ENCODE data around the gene RFX2. TPM values are rescaled to one million over a fixed set of nuclear protein-coding genes. Genes with fewer than 3 reads are reported as not detected.
"Not testable (repeated sequence)": the region's sequence is repeated elsewhere in the genome, so short reads cannot be mapped to it uniquely, and the experiment has no call there.

Gene RFX2
- total RNA-seq, 1 donor from 2014 or later, result 3.2 TPM

- Mint-ChIP-seq H3K4me3 (ENCODE audit: unreplicated experiment) (no peak overlapping the region), H3K27ac (ENCODE audit: unreplicated experiment) (peak overlapping the region; percentile 30), H3K9me3 (ENCODE audit: unreplicated experiment) (no peaks in the 10 kb centered on the region), H3K36me3 (ENCODE audit: low read depth, unreplicated experiment) (peaks cover 3% of the 10 kb centered on the region), H3K27me3 (ENCODE audit: low read depth, unreplicated experiment) (no peaks in the 10 kb centered on the region), H3K4me1 (ENCODE audit: low read depth, unreplicated experiment) (peaks cover 23% of the 10 kb centered on the region)
- Histone ChIP-seq H3K4me3 (ENCODE audit: insufficient read depth, low read depth, low read length) (no peak overlapping the region), H3K27me3 (ENCODE audit: insufficient read depth, low read length) (no peaks in the 10 kb centered on the region), H3K4me2 (ENCODE audit: low read length) (peak overlapping the region; percentile 53), H3K4me1 (ENCODE audit: insufficient read depth, low read length) (peaks cover 17% of the 10 kb centered on the region), H3K79me2 (ENCODE audit: insufficient read depth, low read length) (peaks cover 98% of the 10 kb centered on the region), H4K20me1 (ENCODE audit: insufficient read depth, low read length) (peaks cover 96% of the 10 kb centered on the region), H3K9me3 (ENCODE audit: insufficient read depth, low read depth, low read length) (no peaks in the 10 kb centered on the region), H3K36me3 (ENCODE audit: insufficient read depth, low read length) (no peaks in the 10 kb centered on the region), H3K9ac (ENCODE audit: low read length) (peak overlapping the region; percentile 30), H3K27ac (ENCODE audit: low read depth, low read length) (no peak overlapping the region), H2AFZ (ENCODE audit: low read depth, low read length) (no peak overlapping the region)
- TF ChIP-seq, protein P1, sequence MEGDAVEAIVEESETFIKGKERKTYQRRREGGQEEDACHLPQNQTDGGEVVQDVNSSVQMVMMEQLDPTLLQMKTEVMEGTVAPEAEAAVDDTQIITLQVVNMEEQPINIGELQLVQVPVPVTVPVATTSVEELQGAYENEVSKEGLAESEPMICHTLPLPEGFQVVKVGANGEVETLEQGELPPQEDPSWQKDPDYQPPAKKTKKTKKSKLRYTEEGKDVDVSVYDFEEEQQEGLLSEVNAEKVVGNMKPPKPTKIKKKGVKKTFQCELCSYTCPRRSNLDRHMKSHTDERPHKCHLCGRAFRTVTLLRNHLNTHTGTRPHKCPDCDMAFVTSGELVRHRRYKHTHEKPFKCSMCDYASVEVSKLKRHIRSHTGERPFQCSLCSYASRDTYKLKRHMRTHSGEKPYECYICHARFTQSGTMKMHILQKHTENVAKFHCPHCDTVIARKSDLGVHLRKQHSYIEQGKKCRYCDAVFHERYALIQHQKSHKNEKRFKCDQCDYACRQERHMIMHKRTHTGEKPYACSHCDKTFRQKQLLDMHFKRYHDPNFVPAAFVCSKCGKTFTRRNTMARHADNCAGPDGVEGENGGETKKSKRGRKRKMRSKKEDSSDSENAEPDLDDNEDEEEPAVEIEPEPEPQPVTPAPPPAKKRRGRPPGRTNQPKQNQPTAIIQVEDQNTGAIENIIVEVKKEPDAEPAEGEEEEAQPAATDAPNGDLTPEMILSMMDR (IDR thresholded peaks at IDR 0.05; ENCODE audit: insufficient read depth, low read depth, low read length), result no peak
- DNase-seq (ENCODE audit: low read depth) (no peak), FAIRE-seq (no peak)
Measured at GRCh38 chr19:5961969-5962945, 148.0 kb downstream of the RFX2 start.

DNA sequence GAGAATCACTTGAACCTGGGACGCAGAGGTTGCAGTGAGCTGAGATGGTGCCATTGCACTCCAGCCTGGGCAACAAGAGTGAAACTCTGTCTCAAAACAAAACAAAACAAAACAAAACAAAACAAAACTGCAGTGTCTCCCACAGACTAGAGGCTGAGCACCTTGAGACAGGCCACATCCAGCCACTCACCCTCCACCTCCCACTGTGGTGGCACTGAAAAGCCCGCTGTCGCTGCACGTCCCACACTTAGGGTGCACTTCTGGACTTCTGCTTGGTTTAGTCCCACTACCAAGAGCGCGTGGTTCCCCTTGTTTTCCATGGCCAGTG, 148.7 kb downstream of the RFX2 start:
- peaks cover 98% of the 10 kb centered on the region for H3K79me2 ChIP-seq (ENCODE audit: insufficient read depth, low read length)
- not testable (repeated sequence) for H3K27ac Mint-ChIP-seq (ENCODE audit: unreplicated experiment); FAIRE-seq; H3K27ac ChIP-seq (ENCODE audit: low read depth, low read length); H2AFZ ChIP-seq (ENCODE audit: low read depth, low read length); H3K9me3 Mint-ChIP-seq (ENCODE audit: unreplicated experiment); DNase-seq (ENCODE audit: low read depth); H3K4me3 ChIP-seq (ENCODE audit: insufficient read depth, low read depth, low read length); H3K9me3 ChIP-seq (ENCODE audit: insufficient read depth, low read depth, low read length); H3K4me3 Mint-ChIP-seq (ENCODE audit: unreplicated experiment); H3K27me3 Mint-ChIP-seq (ENCODE audit: low read depth, unreplicated experiment); H3K27me3 ChIP-seq (ENCODE audit: insufficient read depth, low read length); H3K36me3 Mint-ChIP-seq (ENCODE audit: low read depth, unreplicated experiment); H3K36me3 ChIP-seq (ENCODE audit: insufficient read depth, low read length)
- H4K20me1 ChIP-seq (ENCODE audit: insufficient read depth, low read length), result peaks cover 96% of the 10 kb centered on the region
- H3K9ac ChIP-seq (ENCODE audit: low read length), result peak overlapping the region; percentile 30
- H3K4me1 ChIP-seq (ENCODE audit: insufficient read depth, low read length), result peaks cover 21% of the 10 kb centered on the region
- peak overlapping the region; percentile 53 for H3K4me2 ChIP-seq (ENCODE audit: low read length)
- H3K4me1 Mint-ChIP-seq (ENCODE audit: low read depth, unreplicated experiment), result peaks cover 25% of the 10 kb centered on the region

DNA sequence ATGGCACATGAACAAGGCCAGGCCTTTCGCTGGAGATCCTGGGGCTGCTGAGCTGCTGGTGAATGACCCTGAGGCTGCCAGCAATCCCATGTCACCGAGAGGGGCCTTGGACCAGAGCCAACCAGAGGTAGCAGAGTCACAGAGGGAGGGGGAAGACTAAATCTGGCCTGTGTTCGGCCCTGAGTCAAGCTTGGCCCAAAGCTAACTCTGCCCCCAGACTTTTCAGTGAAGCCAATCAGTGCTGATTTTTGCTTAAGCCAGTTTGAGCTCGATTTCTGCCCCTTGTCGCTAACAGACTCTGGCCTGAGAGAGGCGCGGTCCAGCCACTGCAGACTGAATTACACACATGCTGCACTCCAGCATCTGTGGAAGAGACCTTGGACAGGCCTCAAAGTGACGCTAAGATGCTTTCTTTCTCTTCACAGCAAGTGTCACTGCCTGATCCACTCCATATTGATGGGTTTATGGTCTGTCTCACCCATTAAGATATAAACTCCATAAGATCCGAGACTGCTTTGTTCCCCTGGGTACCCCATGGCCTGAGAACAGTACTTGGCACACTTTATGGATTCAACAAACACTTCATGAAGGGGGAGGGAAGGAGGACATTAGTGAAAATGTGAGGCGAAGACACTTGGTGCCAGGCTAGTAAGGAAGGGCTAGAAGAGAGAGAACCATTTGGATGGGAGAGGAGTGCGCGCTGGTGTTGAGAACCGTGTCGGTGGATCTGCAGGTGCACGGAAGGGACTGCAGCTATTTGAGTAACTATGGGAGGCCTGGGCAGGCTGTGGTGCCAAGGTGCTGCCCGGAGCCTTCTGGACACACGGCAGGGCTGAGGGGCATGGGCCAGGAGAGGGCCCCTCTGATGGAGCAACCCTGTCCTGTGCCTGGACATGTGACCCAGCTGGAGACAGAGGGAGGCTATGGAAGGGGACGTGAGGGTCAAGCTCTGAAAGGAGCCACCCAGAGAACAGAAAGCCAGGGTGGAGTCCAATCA, 150.0 kb downstream of the RFX2 start:
- Mint-ChIP-seq H3K4me3 (ENCODE audit: unreplicated experiment) (no peak overlapping the region), H3K9me3 (ENCODE audit: unreplicated experiment) (no peaks in the 10 kb centered on the region), H3K4me1 (ENCODE audit: low read depth, unreplicated experiment) (peaks cover 26% of the 10 kb centered on the region), H3K36me3 (ENCODE audit: low read depth, unreplicated experiment) (peaks cover 3% of the 10 kb centered on the region), H3K27ac (ENCODE audit: unreplicated experiment) (no peak overlapping the region), H3K27me3 (ENCODE audit: low read depth, unreplicated experiment) (no peaks in the 10 kb centered on the region)
- no peak for TF ChIP-seq EZH2 (IDR thresholded peaks at IDR 0.05; ENCODE audit: insufficient read depth, low read length)
- TF ChIP-seq, protein P1 (IDR thresholded peaks at IDR 0.05; ENCODE audit: insufficient read depth, low read depth, low read length), result no peak
- peaks cover 97% of the 10 kb centered on the region for H3K79me2 ChIP-seq (ENCODE audit: insufficient read depth, low read length)
- H3K27ac ChIP-seq (ENCODE audit: low read depth, low read length), result no peak overlapping the region
- no peak overlapping the region for H3K9ac ChIP-seq (ENCODE audit: low read length)
- no peaks in the 10 kb centered on the region for H3K36me3 ChIP-seq (ENCODE audit: insufficient read depth, low read length)
- no peak overlapping the region for H2AFZ ChIP-seq (ENCODE audit: low read depth, low read length)
- no peak overlapping the region for H3K4me2 ChIP-seq (ENCODE audit: low read length)
- H4K20me1 ChIP-seq (ENCODE audit: insufficient read depth, low read length), result peaks cover 96% of the 10 kb centered on the region
- no peak overlapping the region for H3K4me3 ChIP-seq (ENCODE audit: insufficient read depth, low read depth, low read length)
- peaks cover 15% of the 10 kb centered on the region for H3K4me1 ChIP-seq (ENCODE audit: insufficient read depth, low read length)
- no peaks in the 10 kb centered on the region for H3K9me3 ChIP-seq (ENCODE audit: insufficient read depth, low read depth, low read length)
- FAIRE-seq (no peak), DNase-seq (ENCODE audit: low read depth) (no peak)
- no peaks in the 10 kb centered on the region for H3K27me3 ChIP-seq (ENCODE audit: insufficient read depth, low read length)
